A673 (cell line): ENCODE measurements around the gene ATXN7L3B. TPM values are rescaled to one million over a fixed set of nuclear protein-coding genes. Genes with fewer than 3 reads are reported as not detected.

Experiments used
- BruUV-seq: library from RNA; stranded (reverse); fragments of 400-500 nt; replicated peaks from 2 replicates; lab custom pipeline; 2021; lab: Mats Ljungman, UMichigan
- CTCF ChIA-PET: fragments of 300-600 bp; sonication (Branson Sonifier 250); formaldehyde crosslinking; loops from one replicate; lab custom pipeline; 2022; ENCODE audit warnings: antibody characterized with exemption; lab: Charles Lee
- POLR2A ChIA-PET: fragments of 300-600 bp; sonication (Branson Sonifier 250); formaldehyde crosslinking; loops from one replicate; lab custom pipeline; 2022; ENCODE audit warnings: antibody characterized with exemption; ENCODE audit not compliant: low non-redundant PET; lab: Charles Lee
- DNase-seq: peaks from one replicate; pipeline ENCODE4 v3.0.0-alpha.2; 2015; ENCODE audit warnings: low spot score
- H3K27ac ChIP-seq: fragments of 200-600 bp; sonication (generic); 2 replicates; pipeline ENCODE4 v1.5.1; 2016; ENCODE audit warnings: mixed run types, low read depth, mild to moderate bottlenecking, mixed read lengths, antibody characterized with exemption, low read length; ENCODE audit not compliant: poor library complexity, severe bottlenecking
- H3K27me3 ChIP-seq: fragments of 200-600 bp; sonication (generic); replicated peaks from 2 replicates; pipeline ENCODE4 v1.6.1; 2017; ENCODE audit warnings: mixed run types, low read depth, mild to moderate bottlenecking, mixed read lengths, antibody characterized with exemption, low read length; ENCODE audit not compliant: insufficient read depth, poor library complexity
- H3K36me3 ChIP-seq: fragments of 200-600 bp; sonication (generic); 2 replicates; pipeline ENCODE4 v1.6.1; 2016; ENCODE audit warnings: mixed run types, mild to moderate bottlenecking, mixed read lengths, antibody characterized with exemption, low read length; ENCODE audit not compliant: insufficient read depth, poor library complexity, severe bottlenecking
- H3K4me1 ChIP-seq: fragments of 200-600 bp; sonication (generic); 2 replicates; pipeline ENCODE4 v1.6.1; 2017; ENCODE audit warnings: mixed run types, mild to moderate bottlenecking, mixed read lengths, antibody characterized with exemption, low read length; ENCODE audit not compliant: insufficient read depth, poor library complexity, severe bottlenecking
- H3K4me3 ChIP-seq: fragments of 200-600 bp; sonication (generic); 2 replicates; pipeline ENCODE4 v1.5.1; 2016; ENCODE audit warnings: low read depth, mixed run types, mild to moderate bottlenecking, mixed read lengths, low read length; ENCODE audit not compliant: poor library complexity, severe bottlenecking
- H3K9me3 ChIP-seq: fragments of 200-600 bp; sonication (generic); 2 replicates; pipeline ENCODE4 v1.6.1; 2016; ENCODE audit warnings: mixed run types, low read depth, mild to moderate bottlenecking, mixed read lengths, antibody characterized with exemption, low read length; ENCODE audit not compliant: poor library complexity, severe bottlenecking
- CTCF ChIP-seq: fragments of 300-800, 200-600 bp; sonication (generic); conservative IDR thresholded peaks from 2 replicates; pipeline ENCODE4 v1.5.1; 2017; ENCODE audit warnings: low read depth, mild to moderate bottlenecking, antibody characterized with exemption, low read length, moderate library complexity, mixed read lengths
- EZH2 ChIP-seq: fragments of 200-600 bp; sonication (generic); IDR thresholded peaks from 2 replicates; pipeline ENCODE4 v1.6.1; 2017; ENCODE audit warnings: borderline replicate concordance, low read depth, mild to moderate bottlenecking, mixed read lengths, antibody characterized with exemption, low read length; ENCODE audit not compliant: poor library complexity, severe bottlenecking
- intact Hi-C: fragments of 100-400 bp; cut with micrococcal nuclease; formaldehyde crosslinking; loops from one replicate; pipeline ENCODE4 v1.10.0; 2022; ENCODE audit not compliant: unreplicated experiment
- total RNA-seq: library from RNA; stranded (reverse); gene quantifications from 2 replicates; pipeline ENCODE4 v1.2.3, GENCODE V29; 2021

ATXN7L3B gene
- total RNA-seq, 1 experiment from 2014 or later, result 42.2 TPM

GRCh38 chr12:74586251-74586650 is 48.6 kb downstream of the ATXN7L3B start:
- Histone ChIP-seq H3K4me3 (no peak overlapping the region), H3K27me3 (no peaks in the 10 kb centered on the region), H3K4me1 (no peaks in the 10 kb centered on the region), H3K36me3 (no peaks in the 10 kb centered on the region), H3K27ac (no peak overlapping the region), H3K9me3 (no peaks in the 10 kb centered on the region)
- no peak for DNase-seq
- ChIA-PET CTCF (interaction anchor here (0.7 kb wide), 1 partner anchor 680 kb away, joined by 5 read pairs; no protein-coding TSS in a partner anchor), POLR2A (no interaction called here)
- intact Hi-C loops, result no loop called here
- TF ChIP-seq EZH2 (no peak), CTCF (no peak)
- BruUV-seq, result no TSS peak
